SK-N-SH (cell line): ENCODE measurements around the gene PLA2G12B. TPM values are rescaled to one million over a fixed set of nuclear protein-coding genes. Genes with fewer than 3 reads are reported as not detected.

Experiments used
- CTCF ChIA-PET: fragments of 300-600, 350-600 bp; formaldehyde crosslinking; extraction: SDS; loops from one replicate; lab custom pipeline; 2021; lab: Yijun Ruan, JAX
- POLR2A ChIA-PET: fragments of 350-600 bp; sonication (Branson Sonifier 250); formaldehyde crosslinking; extraction: SDS; loops from one replicate; lab custom pipeline; 2020; ENCODE audit warnings: antibody characterized with exemption, inconsistent platforms; lab: Yijun Ruan, JAX
- DNase-seq: peaks from one replicate; pipeline ENCODE4 v3.0.0; 2012
- H2AFZ ChIP-seq: fragments of 200-600 bp; sonication (generic); 2 replicates; pipeline ENCODE4 v1.8.1; 2016; ENCODE audit warnings: antibody characterized with exemption, mild to moderate bottlenecking, low read depth
- H3F3A ChIP-seq: fragments of 200-600 bp; sonication (generic); replicated peaks from 2 replicates; pipeline ENCODE3; 2016; ENCODE audit warnings: antibody characterized with exemption, mild to moderate bottlenecking; ENCODE audit not compliant: insufficient read depth
- H3K27ac ChIP-seq, 2 experiments: fragments of 200-500 bp in 1 of 2; fragments of 200-600 bp in 1 of 2; sonication (Bioruptor generic) in 1 of 2; sonication (generic), shearing (Covaris generic) in 1 of 2; 2 replicates each; pipeline versions ENCODE4 v1.5.1 to v1.6.1; 2014 to 2016; ENCODE audit warnings: low read depth in 2 of 2, inconsistent platforms in 1 of 2, low read length in 1 of 2, mild to moderate bottlenecking in 1 of 2, mixed read lengths in 1 of 2
- H3K27me3 ChIP-seq: fragments of 200-600 bp; sonication (generic), shearing (Covaris generic); 2 replicates; pipeline ENCODE4 v1.6.1; 2016; ENCODE audit warnings: mixed run types; ENCODE audit not compliant: insufficient read depth
- H3K36me3 ChIP-seq, 2 experiments: fragments of 200-500 bp in 1 of 2; fragments of 200-600 bp in 1 of 2; sonication (Bioruptor generic) in 1 of 2; sonication (generic) in 1 of 2; replicated peaks in 1 of 2; 2 replicates each; pipeline versions ENCODE3 to v1.5.1; 2014 to 2016; ENCODE audit warnings: low read length in 1 of 2, mild to moderate bottlenecking in 1 of 2; ENCODE audit not compliant: insufficient read depth in 2 of 2, control insufficient read depth in 1 of 2
- H3K4me1 ChIP-seq, 2 experiments: fragments of 200-500 bp in 1 of 2; fragments of 200-600 bp in 1 of 2; sonication (Bioruptor generic) in 1 of 2; sonication (generic), shearing (Covaris generic) in 1 of 2; 2 replicates each; pipeline versions ENCODE4 v1.5.1 to v1.6.1; 2014 to 2016; ENCODE audit warnings: low read depth in 1 of 2, low read length in 1 of 2, mixed run types in 1 of 2; ENCODE audit not compliant: insufficient read depth in 2 of 2, control insufficient read depth in 1 of 2
- H3K4me2 ChIP-seq: fragments of 200-600 bp; sonication (generic), shearing (Covaris generic); 2 replicates; pipeline ENCODE4 v1.6.1; 2017; ENCODE audit warnings: mixed run types
- H3K4me3 ChIP-seq, 2 experiments: fragments of 200-500 bp in 1 of 2; fragments of 200-600 bp in 1 of 2; sonication (Bioruptor generic) in 1 of 2; sonication (generic), shearing (Covaris generic) in 1 of 2; 2 replicates each; pipeline versions ENCODE4 v1.5.1 to v1.8.1; 2014 to 2016; ENCODE audit warnings: low read depth in 2 of 2, inconsistent platforms in 1 of 2, low read length in 1 of 2, mild to moderate bottlenecking in 1 of 2, mixed read lengths in 1 of 2, moderate library complexity in 1 of 2
- H3K79me2 ChIP-seq: fragments of 200-600 bp; sonication (generic); 2 replicates; pipeline ENCODE4 v1.8.1; 2017; ENCODE audit warnings: mild to moderate bottlenecking; ENCODE audit not compliant: insufficient read depth
- H3K9ac ChIP-seq: fragments of 200-600 bp; sonication (generic); 2 replicates; pipeline ENCODE4 v1.6.1; 2017; ENCODE audit warnings: mixed run types
- H3K9me2 ChIP-seq: fragments of 200-600 bp; sonication (generic); 2 replicates; pipeline ENCODE4 v1.6.1; 2017; ENCODE audit warnings: mixed run types
- H3K9me3 ChIP-seq: fragments of 200-600 bp; sonication (generic); 2 replicates; pipeline ENCODE4 v1.6.1; 2017; ENCODE audit warnings: mixed run types, mild to moderate bottlenecking, moderate library complexity
- H4K20me1 ChIP-seq: fragments of 200-600 bp; sonication (generic); 2 replicates; pipeline ENCODE4 v1.6.1; 2017; ENCODE audit warnings: mild to moderate bottlenecking, mixed run types; ENCODE audit not compliant: insufficient read depth
- FOSL2 ChIP-seq: IDR thresholded peaks from 2 replicates; pipeline ENCODE4 v1.4.0; 2012; ENCODE audit warnings: low read depth, mild to moderate bottlenecking, moderate library complexity, borderline replicate concordance
- FOXJ3 ChIP-seq: sonication (generic); formaldehyde crosslinking; IDR thresholded peaks from 2 replicates; pipeline ENCODE4 v1.5.1; 2020; ENCODE audit warnings: mild to moderate bottlenecking, missing genetic modification reagents
- JUND ChIP-seq: IDR thresholded peaks from 2 replicates; pipeline ENCODE4 v1.4.0; 2012
- MEF2A ChIP-seq: IDR thresholded peaks from 2 replicates; pipeline ENCODE4 v1.4.0; 2012; ENCODE audit warnings: low read depth, borderline replicate concordance
- MXI1 ChIP-seq: IDR thresholded peaks from 2 replicates; pipeline ENCODE4 v1.6.1; 2012; ENCODE audit warnings: mild to moderate bottlenecking, low read depth, low read length, improper control_type of control experiment
- RCOR1 ChIP-seq: fragments of 150-350 bp; IDR thresholded peaks from 2 replicates; pipeline ENCODE4 v1.6.1; 2017; ENCODE audit warnings: antibody characterized with exemption, low read length
- RXRA ChIP-seq: IDR thresholded peaks from 2 replicates; pipeline ENCODE4 v1.4.0; 2012; ENCODE audit warnings: low read depth, mild to moderate bottlenecking, borderline replicate concordance
- SIN3A ChIP-seq: IDR thresholded peaks from 2 replicates; pipeline ENCODE4 v1.6.1; 2012; ENCODE audit warnings: low read depth, mild to moderate bottlenecking, low read length, moderate library complexity, borderline replicate concordance
- SMC3 ChIP-seq: IDR thresholded peaks from 2 replicates; pipeline ENCODE4 v1.6.1; 2012; ENCODE audit warnings: low read depth, low read length, improper control_type of control experiment
- TAF1 ChIP-seq: IDR thresholded peaks from 2 replicates; pipeline ENCODE4 v1.6.1; 2012; ENCODE audit warnings: low read depth, mild to moderate bottlenecking, low read length, moderate library complexity, borderline replicate concordance
- WGBS: methylation state at CpG from one replicate; pipeline ENCODE4 v1.1.6; 2017; ENCODE audit warnings: low lambda C conversion rate; 5-methylcytosine and 5-hydroxymethylcytosine counted together
- polyA plus RNA-seq, 3 experiments: library from polyadenylated mRNA; depleted of rRNA; stranded (reverse); fragments of >200 nt; gene quantifications; 2 replicates each; pipeline ENCODE4 v1.2.3, GENCODE V29; 2012
- TF ChIP-seq, protein P1 (sequence below): IDR thresholded peaks from 2 replicates; pipeline ENCODE4 v1.4.0; 2012; ENCODE audit warnings: low read depth, borderline replicate concordance
- TF ChIP-seq, protein P2 (sequence below): fragments of 150-350 bp; IDR thresholded peaks from 2 replicates; pipeline ENCODE4 v1.6.1; 2016; ENCODE audit warnings: mild to moderate bottlenecking, low read depth, low read length
- TF ChIP-seq, protein P3 (sequence below): fragments of 150-350 bp; IDR thresholded peaks from 2 replicates; pipeline ENCODE4 v1.6.1; 2017; ENCODE audit warnings: antibody characterized with exemption, low read length, low read depth, borderline replicate concordance
- TF ChIP-seq, protein P4 (sequence below): IDR thresholded peaks from 2 replicates; pipeline ENCODE4 v1.4.0; 2012; ENCODE audit warnings: low read depth
- TF ChIP-seq, protein P5 (sequence below): IDR thresholded peaks from 2 replicates; pipeline ENCODE4 v1.4.0; 2012; ENCODE audit warnings: low read depth, borderline replicate concordance

PLA2G12B gene
- polyA plus RNA-seq, 1 of the 3 experiments (the other 2 are of a cell fraction) = not detected

DNA sequence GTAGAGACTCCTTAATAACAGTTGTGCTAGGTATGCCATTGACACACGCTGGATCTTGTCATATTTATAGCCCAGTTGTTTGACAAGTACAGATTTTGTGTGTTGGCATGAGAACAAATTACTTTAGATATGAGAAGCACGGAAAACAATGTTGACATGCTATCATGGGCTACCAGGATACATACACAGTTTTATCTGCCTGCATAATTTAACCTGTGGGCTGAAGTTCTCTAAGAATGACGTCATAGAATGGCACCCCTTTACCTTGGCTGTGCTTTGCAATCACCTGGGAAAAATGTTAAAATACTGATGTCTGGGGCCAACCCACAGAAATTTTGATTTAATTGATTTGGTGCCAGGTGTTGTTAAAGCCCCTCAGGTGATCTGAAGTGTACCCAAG is 2.8 kb downstream of the PLA2G12B start (continued):
- TF ChIP-seq, protein P1, sequence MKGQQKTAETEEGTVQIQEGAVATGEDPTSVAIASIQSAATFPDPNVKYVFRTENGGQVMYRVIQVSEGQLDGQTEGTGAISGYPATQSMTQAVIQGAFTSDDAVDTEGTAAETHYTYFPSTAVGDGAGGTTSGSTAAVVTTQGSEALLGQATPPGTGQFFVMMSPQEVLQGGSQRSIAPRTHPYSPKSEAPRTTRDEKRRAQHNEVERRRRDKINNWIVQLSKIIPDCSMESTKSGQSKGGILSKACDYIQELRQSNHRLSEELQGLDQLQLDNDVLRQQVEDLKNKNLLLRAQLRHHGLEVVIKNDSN = no peak
- TF ChIP-seq, protein P2, sequence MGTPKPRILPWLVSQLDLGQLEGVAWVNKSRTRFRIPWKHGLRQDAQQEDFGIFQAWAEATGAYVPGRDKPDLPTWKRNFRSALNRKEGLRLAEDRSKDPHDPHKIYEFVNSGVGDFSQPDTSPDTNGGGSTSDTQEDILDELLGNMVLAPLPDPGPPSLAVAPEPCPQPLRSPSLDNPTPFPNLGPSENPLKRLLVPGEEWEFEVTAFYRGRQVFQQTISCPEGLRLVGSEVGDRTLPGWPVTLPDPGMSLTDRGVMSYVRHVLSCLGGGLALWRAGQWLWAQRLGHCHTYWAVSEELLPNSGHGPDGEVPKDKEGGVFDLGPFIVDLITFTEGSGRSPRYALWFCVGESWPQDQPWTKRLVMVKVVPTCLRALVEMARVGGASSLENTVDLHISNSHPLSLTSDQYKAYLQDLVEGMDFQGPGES = no peak
- TF ChIP-seq, all 33 proteins: peak for 0

DNA sequence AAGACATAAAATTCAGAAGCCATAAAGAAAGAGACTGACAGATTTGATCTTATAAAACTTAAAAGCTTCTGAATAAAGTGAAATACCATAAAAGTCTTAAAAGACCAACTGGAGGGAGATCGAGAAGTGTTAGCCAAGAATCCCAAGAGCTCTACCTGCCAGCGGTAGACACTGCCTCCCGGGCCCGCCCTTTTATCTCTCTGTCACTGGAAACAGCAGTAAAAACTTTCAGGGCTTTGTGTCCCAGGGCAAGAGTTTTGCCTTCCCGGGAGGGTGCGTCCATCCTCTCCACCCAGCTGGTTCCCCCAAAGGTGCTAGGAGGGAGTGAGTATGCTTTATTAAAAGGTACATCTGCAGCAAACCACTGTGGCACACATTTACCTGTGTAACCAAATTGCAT is 5.8 kb downstream of the PLA2G12B start:
- no peak overlapping the region for H3K27ac ChIP-seq
- WGBS = 63% methylated on average over 6 of the region's 6 CpGs
- no peak for TF ChIP-seq SMC3
- no peak for TF ChIP-seq MXI1
- TF ChIP-seq, protein P3, sequence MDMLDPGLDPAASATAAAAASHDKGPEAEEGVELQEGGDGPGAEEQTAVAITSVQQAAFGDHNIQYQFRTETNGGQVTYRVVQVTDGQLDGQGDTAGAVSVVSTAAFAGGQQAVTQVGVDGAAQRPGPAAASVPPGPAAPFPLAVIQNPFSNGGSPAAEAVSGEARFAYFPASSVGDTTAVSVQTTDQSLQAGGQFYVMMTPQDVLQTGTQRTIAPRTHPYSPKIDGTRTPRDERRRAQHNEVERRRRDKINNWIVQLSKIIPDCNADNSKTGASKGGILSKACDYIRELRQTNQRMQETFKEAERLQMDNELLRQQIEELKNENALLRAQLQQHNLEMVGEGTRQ = no peak
- no peak for TF ChIP-seq MEF2A
- no peak for TF ChIP-seq RCOR1
- TF ChIP-seq TAF1 = no peak
- no peak for TF ChIP-seq FOSL2
- TF ChIP-seq, protein P4, sequence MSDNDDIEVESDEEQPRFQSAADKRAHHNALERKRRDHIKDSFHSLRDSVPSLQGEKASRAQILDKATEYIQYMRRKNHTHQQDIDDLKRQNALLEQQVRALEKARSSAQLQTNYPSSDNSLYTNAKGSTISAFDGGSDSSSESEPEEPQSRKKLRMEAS = no peak
- TF ChIP-seq, protein P5, sequence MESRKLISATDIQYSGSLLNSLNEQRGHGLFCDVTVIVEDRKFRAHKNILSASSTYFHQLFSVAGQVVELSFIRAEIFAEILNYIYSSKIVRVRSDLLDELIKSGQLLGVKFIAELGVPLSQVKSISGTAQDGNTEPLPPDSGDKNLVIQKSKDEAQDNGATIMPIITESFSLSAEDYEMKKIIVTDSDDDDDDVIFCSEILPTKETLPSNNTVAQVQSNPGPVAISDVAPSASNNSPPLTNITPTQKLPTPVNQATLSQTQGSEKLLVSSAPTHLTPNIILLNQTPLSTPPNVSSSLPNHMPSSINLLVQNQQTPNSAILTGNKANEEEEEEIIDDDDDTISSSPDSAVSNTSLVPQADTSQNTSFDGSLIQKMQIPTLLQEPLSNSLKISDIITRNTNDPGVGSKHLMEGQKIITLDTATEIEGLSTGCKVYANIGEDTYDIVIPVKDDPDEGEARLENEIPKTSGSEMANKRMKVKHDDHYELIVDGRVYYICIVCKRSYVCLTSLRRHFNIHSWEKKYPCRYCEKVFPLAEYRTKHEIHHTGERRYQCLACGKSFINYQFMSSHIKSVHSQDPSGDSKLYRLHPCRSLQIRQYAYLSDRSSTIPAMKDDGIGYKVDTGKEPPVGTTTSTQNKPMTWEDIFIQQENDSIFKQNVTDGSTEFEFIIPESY = no peak
- no peak for TF ChIP-seq JUND
- TF ChIP-seq FOXJ3 = no peak
- TF ChIP-seq RXRA = no peak
- no peak for TF ChIP-seq SIN3A
- H3K4me3 ChIP-seq = no peak overlapping the region
- no peaks in the 10 kb centered on the region for H4K20me1 ChIP-seq
- H3K36me3 ChIP-seq = no peaks in the 10 kb centered on the region
- no peak overlapping the region for H3K9ac ChIP-seq
- no peaks in the 10 kb centered on the region; the same call in 1 of the 2 replicates for H3K27me3 ChIP-seq
- DNase-seq = no peak
- peaks cover 0 to 2% of the 10 kb centered on the region in 2 experiments; a peak in 1 of 4 replicates for H3K4me1 ChIP-seq
- no peaks in the 10 kb centered on the region for H3K9me2 ChIP-seq
- ChIA-PET CTCF (interaction anchor here (1.0 kb wide), 1 partner anchor 13 kb away, joined by 3 read pairs; no protein-coding TSS in a partner anchor), POLR2A (no interaction called here)
- H3F3A ChIP-seq = no peaks in the 10 kb centered on the region
- H3K9me3 ChIP-seq = no peaks in the 10 kb centered on the region
- no peaks in the 10 kb centered on the region for H3K79me2 ChIP-seq
- no peak overlapping the region for H3K4me2 ChIP-seq
- H2AFZ ChIP-seq = no peak overlapping the region
